ENCODE data around the gene PACSIN2. TPM values are rescaled to one million over a fixed set of nuclear protein-coding genes. Genes with fewer than 3 reads are reported as not detected.

PACSIN2 gene
- total RNA-seq, 1 donor from 2014 or later = 48.9 TPM

GRCh38 chr22:42907404-42908373, 107.3 kb downstream of the PACSIN2 start:
- ChIA-PET CTCF (no interaction called here), POLR2A (no interaction called here)
- ATAC-seq (ENCODE audit: low read depth) = no peak
- TF ChIP-seq CTCF (IDR thresholded peaks at IDR 0.05) = no peak
- H3K27me3 Mint-ChIP-seq = no peaks in the 10 kb centered on the region
- no peak overlapping the region for H3K4me3 Mint-ChIP-seq
- H3K4me1 Mint-ChIP-seq = peaks cover 14% of the 10 kb centered on the region
- no peaks in the 10 kb centered on the region for H3K9me3 Mint-ChIP-seq
- H3K36me3 Mint-ChIP-seq (ENCODE audit: low read depth) = peaks cover 60% of the 10 kb centered on the region
- intact Hi-C loops (cut with micrococcal nuclease) = no loop called here
- H3K27ac Mint-ChIP-seq = no peak overlapping the region
- no peak for DNase-seq

- CTCF ChIA-PET = interaction anchor here (1.6 kb wide), 1 partner anchor 39 kb away, joined by 3 read pairs; no protein-coding TSS in a partner anchor
- Mint-ChIP-seq H3K4me1 (peaks cover 4% of the 10 kb centered on the region), H3K27me3 (no peaks in the 10 kb centered on the region), H3K27ac (no peak overlapping the region), H3K4me3 (no peak overlapping the region), H3K36me3 (ENCODE audit: low read depth) (peaks cover 61% of the 10 kb centered on the region), H3K9me3 (no peaks in the 10 kb centered on the region)
- DNase-seq (no peak), ATAC-seq (ENCODE audit: low read depth) (no peak)
- intact Hi-C loops (cut with micrococcal nuclease) = no loop called here
- no peak for TF ChIP-seq CTCF (IDR thresholded peaks at IDR 0.05)
- POLR2A ChIA-PET = no interaction called here
Observed at GRCh38 chr22:42906605-42907348, 108.2 kb downstream of the PACSIN2 start.

GRCh38 chr22:42905702-42906183, 109.2 kb downstream of the PACSIN2 start:
- ChIA-PET CTCF (interaction anchor here (1.6 kb wide), 1 partner anchor 38 kb away, joined by 3 read pairs; no protein-coding TSS in a partner anchor), POLR2A (no interaction called here)
- intact Hi-C loops (cut with micrococcal nuclease) = no loop called here
- ATAC-seq (ENCODE audit: low read depth) = no peak
- H3K36me3 Mint-ChIP-seq (ENCODE audit: low read depth) = peaks cover 64% of the 10 kb centered on the region
- no peak overlapping the region for H3K4me3 Mint-ChIP-seq
- no peak overlapping the region for H3K27ac Mint-ChIP-seq
- no peak for TF ChIP-seq CTCF (IDR thresholded peaks at IDR 0.05)
- no peaks in the 10 kb centered on the region for H3K27me3 Mint-ChIP-seq
- no peak for DNase-seq
- no peaks in the 10 kb centered on the region for H3K4me1 Mint-ChIP-seq
- H3K9me3 Mint-ChIP-seq = no peaks in the 10 kb centered on the region

- no peak for TF ChIP-seq CTCF (IDR thresholded peaks at IDR 0.05)
- ChIA-PET POLR2A (no interaction called here), CTCF (interaction anchor here (1.6 kb wide), 1 partner anchor 38 kb away, joined by 3 read pairs; no protein-coding TSS in a partner anchor)
- ATAC-seq (ENCODE audit: low read depth) (no peak), DNase-seq (no peak)
- Mint-ChIP-seq H3K9me3 (no peaks in the 10 kb centered on the region), H3K27ac (no peak overlapping the region), H3K4me1 (no peaks in the 10 kb centered on the region), H3K27me3 (no peaks in the 10 kb centered on the region), H3K36me3 (ENCODE audit: low read depth) (peaks cover 60% of the 10 kb centered on the region), H3K4me3 (no peak overlapping the region)
- intact Hi-C loops (cut with micrococcal nuclease) = no loop called here
Observed at GRCh38 chr22:42905217-42905616, 109.7 kb downstream of the PACSIN2 start.
